ENCODE results near the gene OR4X1. TPM values are rescaled to one million over a fixed set of nuclear protein-coding genes. Genes with fewer than 3 reads are reported as not detected.

Gene OR4X1
- polyA plus RNA-seq, 2 of the 4 experiments (the other 2 are of a cell fraction) = not detected

DNA sequence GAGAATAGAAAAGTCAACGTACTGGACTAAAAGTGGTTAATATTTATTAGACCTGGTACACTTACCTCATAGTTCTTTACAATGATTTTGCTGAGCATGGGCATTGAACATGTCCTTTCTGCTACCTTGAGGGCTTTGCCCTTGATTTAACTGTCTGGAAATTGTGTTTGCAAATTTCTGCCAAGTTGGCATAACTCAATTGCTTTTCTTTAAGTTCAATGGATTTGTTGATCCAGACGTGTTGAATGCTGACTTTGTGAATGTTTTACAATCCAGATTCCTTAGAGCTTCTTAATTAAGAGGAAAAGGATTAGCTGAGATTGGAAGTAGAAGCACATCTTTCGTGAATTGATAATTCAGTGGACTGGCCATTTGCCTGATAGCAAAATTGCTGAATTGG lies 25.9 kb upstream of the OR4X1 start:
- TF ChIP-seq MAFK (IDR thresholded peaks at IDR 0.05; ENCODE audit: partially characterized antibody) = peak; percentile 68
- no peak for TF ChIP-seq RNF2 (IDR thresholded peaks at IDR 0.05; ENCODE audit: borderline replicate concordance, low read depth)
- under 1% methylated on average over 3 of the region's 3 CpGs for WGBS (ENCODE audit: missing lambda C conversion rate)
- Histone ChIP-seq H3K9me3 (no peaks in the 10 kb centered on the region; the same call in 2 of the 3 replicates), H3K27ac (no peak overlapping the region), H3K4me2 (no peak overlapping the region), H3K4me1 (no peaks in the 10 kb centered on the region), H3K4me3 (no peak overlapping the region)
- no peak for DNase-seq (ENCODE audit: low read depth in 1 of 2, low spot score in 1 of 2)
- POLR2A ChIA-PET = no interaction called here
- ATAC-seq = no peak
- FAIRE-seq = no peak
- CTCF ChIA-PET = no interaction called here

- no peak for DNase-seq (ENCODE audit: low read depth in 1 of 2, low spot score in 1 of 2)
- no peak for FAIRE-seq
- ATAC-seq = no peak
- Histone ChIP-seq H3K9me3 (no peaks in the 10 kb centered on the region; the same call in 2 of the 3 replicates), H3K27ac (no peak overlapping the region), H3K4me1 (no peaks in the 10 kb centered on the region), H3K4me3 (no peak overlapping the region), H3K4me2 (no peak overlapping the region)
- CTCF ChIA-PET = no interaction called here
- POLR2A ChIA-PET = no interaction called here
- TF ChIP-seq HEYL (CRISPR knock-in tag; IDR thresholded peaks at IDR 0.05) = no peak
- no peak for TF ChIP-seq MYC (IDR thresholded peaks at IDR 0.05; ENCODE audit: borderline replicate concordance, low read length)
- TF ChIP-seq MAFK (IDR thresholded peaks at IDR 0.05; ENCODE audit: partially characterized antibody) = no peak
- TF ChIP-seq RNF2 (IDR thresholded peaks at IDR 0.05; ENCODE audit: borderline replicate concordance, low read depth) = no peak
- no peak for TF ChIP-seq BCL3 (IDR thresholded peaks at IDR 0.05)
- TF ChIP-seq KDM1A (IDR thresholded peaks at IDR 0.05; ENCODE audit: low read depth) = no peak
- 27% methylated on average over 3 of the region's 3 CpGs for WGBS (ENCODE audit: missing lambda C conversion rate)
These were observed 21.2 kb upstream of the OR4X1 start for GRCh38 chr11:48242501-48242900.

- no peak for DNase-seq (ENCODE audit: low read depth in 1 of 2, low spot score in 1 of 2)
- POLR2A ChIA-PET = no interaction called here
- no peak for ATAC-seq
- Histone ChIP-seq H3K9me3 (peaks cover 18% of the 10 kb centered on the region), H3K4me1 (no peaks in the 10 kb centered on the region), H3K4me2 (no peak within 1 kb of the TSS), H3K27ac (no peak within 1 kb of the TSS), H3K4me3 (no peak within 1 kb of the TSS)
- no peak for FAIRE-seq
- no peak for TF ChIP-seq ATOH8 (CRISPR knock-in tag; IDR thresholded peaks at IDR 0.05; ENCODE audit: low read depth)
- TF ChIP-seq MAFK (IDR thresholded peaks at IDR 0.05; ENCODE audit: partially characterized antibody) = no peak
- TF ChIP-seq BHLHE40 (IDR thresholded peaks at IDR 0.05; ENCODE audit: low read depth, low read length) = no peak
- no peak for TF ChIP-seq FOXS1 (CRISPR knock-in tag; IDR thresholded peaks at IDR 0.05)
- no peak for TF ChIP-seq CEBPB (IDR thresholded peaks at IDR 0.05)
- no peak for TF ChIP-seq ZNF302 (CRISPR knock-in tag; IDR thresholded peaks at IDR 0.05)
- no peak for TF ChIP-seq HOXB13 (CRISPR knock-in tag; IDR thresholded peaks at IDR 0.05; ENCODE audit: low read depth)
- no peak for TF ChIP-seq REST (IDR thresholded peaks at IDR 0.05)
- TF ChIP-seq EHMT2 (IDR thresholded peaks at IDR 0.05; ENCODE audit: low read depth) = no peak
- TF ChIP-seq FOSB (CRISPR knock-in tag; IDR thresholded peaks at IDR 0.05) = no peak
- no peak for TF ChIP-seq USF2 (IDR thresholded peaks at IDR 0.05)
- TF ChIP-seq PBX3 (IDR thresholded peaks at IDR 0.05) = no peak
- TF ChIP-seq, protein P1, sequence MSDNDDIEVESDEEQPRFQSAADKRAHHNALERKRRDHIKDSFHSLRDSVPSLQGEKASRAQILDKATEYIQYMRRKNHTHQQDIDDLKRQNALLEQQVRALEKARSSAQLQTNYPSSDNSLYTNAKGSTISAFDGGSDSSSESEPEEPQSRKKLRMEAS (IDR thresholded peaks at IDR 0.05) = no peak
- TF ChIP-seq HEYL (CRISPR knock-in tag; IDR thresholded peaks at IDR 0.05) = no peak
- no peak for TF ChIP-seq FOSL2 (IDR thresholded peaks at IDR 0.05)
- no peak for TF ChIP-seq FOSL2 (CRISPR knock-in tag; IDR thresholded peaks at IDR 0.05)
- TF ChIP-seq RARB (CRISPR knock-in tag; IDR thresholded peaks at IDR 0.05) = no peak
- no peak for TF ChIP-seq SMC3 (IDR thresholded peaks at IDR 0.05)
- CTCF ChIA-PET = no interaction called here
These were observed 18.9 kb upstream of the OR4X1 start, which contains the start of gene OR4X2 for GRCh38 chr11:48244804-48245203. Gene OR4X2, plus strand, starts transcription at chr11:48245104. Its CDS starts 0 bp downstream, at chr11:48245104.

Measured in A549 (cell line).